ENCODE data around the gene PMM1. TPM values are rescaled to one million over a fixed set of nuclear protein-coding genes. Genes with fewer than 3 reads are reported as not detected.
A peak's percentile ranks its signal among the peaks of the same experiment; 100 is the strongest.

The PMM1 gene
- total RNA-seq, 1 experiment from 2014 or later: 26.8 TPM

- Histone ChIP-seq H3K27me3 (replicated peaks; ENCODE audit: insufficient read depth, low read depth, low read length, poor library complexity) (no peaks in the 10 kb centered on the region), H3K9me3 (ENCODE audit: low read depth, low read length, poor library complexity, severe bottlenecking) (no peaks in the 10 kb centered on the region), H3K36me3 (ENCODE audit: insufficient read depth, low read length, poor library complexity, severe bottlenecking) (peaks cover 70% of the 10 kb centered on the region), H3K4me1 (ENCODE audit: insufficient read depth, low read length, poor library complexity, severe bottlenecking) (no peaks in the 10 kb centered on the region), H3K27ac (ENCODE audit: low read depth, low read length, poor library complexity, severe bottlenecking) (no peak overlapping the region), H3K4me3 (ENCODE audit: low read depth, low read length, poor library complexity, severe bottlenecking) (no peak overlapping the region)
- ChIA-PET POLR2A (ENCODE audit: low non-redundant PET) (no interaction called here), CTCF (interaction anchor here (0.7 kb wide), 1 partner anchor 611 kb away, joined by 4 read pairs; no protein-coding TSS in a partner anchor)
- TF ChIP-seq EZH2 (IDR thresholded peaks at IDR 0.05; ENCODE audit: borderline replicate concordance, low read depth, low read length, poor library complexity, severe bottlenecking): no peak
- TF ChIP-seq CTCF (conservative IDR thresholded peaks at IDR 0.05; ENCODE audit: low read depth, low read length): no peak
- no TSS peak for BruUV-seq (replicated peaks)
- no peak for DNase-seq (ENCODE audit: low spot score)
- intact Hi-C loops (cut with micrococcal nuclease; ENCODE audit: unreplicated experiment): loop anchor here (5.0 kb wide), 1 partner anchor 132 kb away; no protein-coding TSS in a partner anchor
Measured at GRCh38 chr22:41534219-41534618, 55.4 kb downstream of the PMM1 start.

DNA sequence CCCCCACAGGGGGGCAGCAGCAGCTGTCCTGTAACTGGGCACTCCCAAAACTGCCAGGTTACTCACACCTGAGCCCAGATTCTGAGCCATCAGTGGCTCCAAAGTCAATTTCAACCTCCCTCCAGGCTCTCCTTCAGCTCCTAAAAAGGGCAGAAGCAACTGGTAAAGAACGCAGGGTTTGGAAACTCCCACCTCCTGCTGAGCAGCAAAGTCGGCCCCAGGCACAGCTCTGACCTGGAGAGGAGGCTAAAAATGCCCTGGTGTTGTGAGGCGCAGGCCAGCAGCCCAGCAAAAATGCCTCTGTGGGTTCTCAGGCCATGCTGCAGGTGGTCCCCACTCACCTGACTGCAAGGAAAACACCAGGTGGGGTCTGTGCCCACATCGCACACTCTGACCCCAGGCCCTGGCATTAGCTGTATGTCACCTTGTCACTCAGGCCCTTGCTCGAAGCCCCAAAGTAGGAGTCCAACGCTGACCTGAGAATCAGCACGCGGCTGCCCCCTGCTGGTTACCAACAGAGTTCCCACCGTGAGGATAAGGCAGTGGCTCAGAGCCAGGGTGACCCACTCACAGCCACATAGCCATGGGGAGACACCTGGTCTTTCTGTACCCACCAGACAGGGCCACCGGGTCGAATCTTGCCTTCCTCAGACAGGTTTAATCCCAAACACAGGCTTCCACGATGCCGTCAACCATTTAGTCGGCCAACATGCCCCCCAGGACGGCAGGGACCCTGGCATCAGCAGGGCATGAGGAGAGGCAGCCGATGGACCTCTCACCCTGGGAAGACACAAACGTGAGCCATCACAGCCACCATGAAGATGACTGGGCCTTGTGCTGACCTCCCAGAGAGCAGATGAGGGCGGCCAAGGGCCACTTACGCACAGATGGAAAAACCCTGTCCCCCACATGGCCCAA lies 56.5 kb downstream of the PMM1 start:
- H3K4me1 ChIP-seq (ENCODE audit: insufficient read depth, low read length, poor library complexity, severe bottlenecking): no peaks in the 10 kb centered on the region
- TF ChIP-seq EZH2 (IDR thresholded peaks at IDR 0.05; ENCODE audit: borderline replicate concordance, low read depth, low read length, poor library complexity, severe bottlenecking) (no peak), CTCF (conservative IDR thresholded peaks at IDR 0.05; ENCODE audit: low read depth, low read length) (peak; percentile 86)
- intact Hi-C loops (cut with micrococcal nuclease; ENCODE audit: unreplicated experiment): loop anchor here (5.0 kb wide), 1 partner anchor 131 kb away; no protein-coding TSS in a partner anchor
- H3K9me3 ChIP-seq (ENCODE audit: low read depth, low read length, poor library complexity, severe bottlenecking): no peaks in the 10 kb centered on the region
- peaks cover 71% of the 10 kb centered on the region for H3K36me3 ChIP-seq (ENCODE audit: insufficient read depth, low read length, poor library complexity, severe bottlenecking)
- POLR2A ChIA-PET (ENCODE audit: low non-redundant PET): no interaction called here
- CTCF ChIA-PET: no interaction called here
- H3K27me3 ChIP-seq (replicated peaks; ENCODE audit: insufficient read depth, low read depth, low read length, poor library complexity): no peaks in the 10 kb centered on the region
- peak; percentile 66 for DNase-seq (ENCODE audit: low spot score)
- H3K4me3 ChIP-seq (ENCODE audit: low read depth, low read length, poor library complexity, severe bottlenecking): no peak overlapping the region
- no peak overlapping the region for H3K27ac ChIP-seq (ENCODE audit: low read depth, low read length, poor library complexity, severe bottlenecking)
- no TSS peak for BruUV-seq (replicated peaks)

DNA sequence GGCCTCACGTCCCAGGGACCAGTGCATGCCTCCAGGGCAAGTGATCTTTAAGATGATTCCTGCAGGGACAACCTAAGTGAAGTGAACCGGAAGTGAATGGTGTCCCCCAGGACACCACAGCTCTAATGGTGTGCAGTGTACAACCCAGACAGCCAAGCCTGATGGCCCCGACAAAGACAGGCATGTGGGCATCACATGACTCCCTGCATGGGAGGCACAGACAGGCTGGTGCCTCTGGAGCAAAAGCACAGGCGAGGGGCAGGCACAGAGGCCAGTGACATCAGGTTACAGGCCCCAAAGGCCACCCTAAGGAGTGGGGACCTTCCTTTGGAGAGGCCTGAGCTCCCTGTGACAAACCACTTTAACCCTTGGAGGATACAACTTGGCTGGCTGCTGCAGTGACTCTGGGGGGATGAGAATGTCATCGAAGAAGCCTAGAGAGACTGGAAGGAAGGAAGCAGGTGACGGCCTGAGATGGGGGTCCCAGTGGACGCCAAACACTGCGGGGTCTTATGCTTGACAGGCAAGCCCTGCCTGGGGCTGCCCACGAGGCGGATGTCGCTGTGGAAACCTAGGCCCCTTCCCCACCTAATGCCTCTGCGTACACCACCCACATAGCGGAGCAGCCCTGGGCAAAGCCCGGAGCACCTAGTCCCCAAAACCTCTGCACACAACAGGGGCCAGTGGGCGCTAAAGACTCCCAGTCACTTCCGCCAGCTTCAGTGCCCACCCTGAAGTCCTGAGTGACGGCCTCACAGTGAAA lies 57.7 kb downstream of the PMM1 start:
- peaks cover 80% of the 10 kb centered on the region for H3K36me3 ChIP-seq (ENCODE audit: insufficient read depth, low read length, poor library complexity, severe bottlenecking)
- no peak overlapping the region for H3K4me3 ChIP-seq (ENCODE audit: low read depth, low read length, poor library complexity, severe bottlenecking)
- no peak overlapping the region for H3K27ac ChIP-seq (ENCODE audit: low read depth, low read length, poor library complexity, severe bottlenecking)
- POLR2A ChIA-PET (ENCODE audit: low non-redundant PET): no interaction called here
- DNase-seq (ENCODE audit: low spot score): no peak
- TF ChIP-seq CTCF (conservative IDR thresholded peaks at IDR 0.05; ENCODE audit: low read depth, low read length): no peak
- TF ChIP-seq EZH2 (IDR thresholded peaks at IDR 0.05; ENCODE audit: borderline replicate concordance, low read depth, low read length, poor library complexity, severe bottlenecking): no peak
- CTCF ChIA-PET: no interaction called here
- no TSS peak for BruUV-seq (replicated peaks)
- no peaks in the 10 kb centered on the region for H3K4me1 ChIP-seq (ENCODE audit: insufficient read depth, low read length, poor library complexity, severe bottlenecking)
- intact Hi-C loops (cut with micrococcal nuclease; ENCODE audit: unreplicated experiment): loop anchor here (5.0 kb wide), 1 partner anchor 130 kb away; no protein-coding TSS in a partner anchor
- H3K27me3 ChIP-seq (replicated peaks; ENCODE audit: insufficient read depth, low read depth, low read length, poor library complexity): no peaks in the 10 kb centered on the region
- no peaks in the 10 kb centered on the region for H3K9me3 ChIP-seq (ENCODE audit: low read depth, low read length, poor library complexity, severe bottlenecking)
